HUDEP-2 (cell line): ENCODE measurements around the gene NPS.

Experiments used
- DNase-seq, 76 experiments: peaks; one replicate each; lab custom pipeline; 2025; ENCODE audit not compliant: unreplicated experiment in 76 of 76; lab: John Stamatoyannopoulos, UW

The NPS gene

DNA sequence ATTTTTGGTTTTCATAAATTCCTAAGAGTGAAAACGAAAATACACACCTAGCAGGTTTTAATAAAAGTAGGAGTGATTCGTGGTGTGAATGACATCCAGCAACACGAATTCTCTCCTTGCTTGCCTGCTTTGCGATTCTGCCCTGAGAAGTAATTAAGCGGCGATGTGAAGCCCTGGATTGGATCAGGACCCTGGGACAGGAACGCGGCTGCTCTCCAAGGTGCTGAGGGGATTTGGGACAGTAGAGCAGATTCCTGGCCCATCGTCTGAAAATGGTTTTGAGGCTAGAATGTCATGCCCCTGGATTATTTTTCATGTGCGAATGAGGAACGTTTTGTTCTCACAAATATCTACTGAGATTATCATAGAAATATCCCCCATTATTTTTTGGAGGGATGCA is 7.8 kb downstream of the NPS start:
- DNase-seq: peak in 3 of 76 experiments; percentile 0 to 3 (median 1)

DNA sequence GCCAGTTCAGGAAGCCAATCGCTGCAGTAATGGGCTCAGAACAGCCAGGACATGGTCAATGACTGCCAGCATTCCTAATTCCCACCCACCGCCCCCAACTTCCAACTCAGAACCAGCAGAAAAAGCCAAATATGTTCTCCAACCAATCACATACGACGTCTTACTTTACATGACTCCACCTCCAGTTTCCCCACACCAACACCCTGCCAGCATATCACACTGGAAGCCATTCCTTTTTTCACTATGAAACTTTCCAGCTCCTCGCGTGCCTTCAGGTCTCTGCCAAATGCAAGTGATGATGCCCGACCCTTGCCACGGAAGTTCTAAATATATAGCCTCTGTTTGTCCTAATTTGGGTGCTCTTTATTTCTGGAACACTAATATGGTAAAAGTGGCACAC is 12.5 kb downstream of the NPS start:
- DNase-seq: no peak

DNA sequence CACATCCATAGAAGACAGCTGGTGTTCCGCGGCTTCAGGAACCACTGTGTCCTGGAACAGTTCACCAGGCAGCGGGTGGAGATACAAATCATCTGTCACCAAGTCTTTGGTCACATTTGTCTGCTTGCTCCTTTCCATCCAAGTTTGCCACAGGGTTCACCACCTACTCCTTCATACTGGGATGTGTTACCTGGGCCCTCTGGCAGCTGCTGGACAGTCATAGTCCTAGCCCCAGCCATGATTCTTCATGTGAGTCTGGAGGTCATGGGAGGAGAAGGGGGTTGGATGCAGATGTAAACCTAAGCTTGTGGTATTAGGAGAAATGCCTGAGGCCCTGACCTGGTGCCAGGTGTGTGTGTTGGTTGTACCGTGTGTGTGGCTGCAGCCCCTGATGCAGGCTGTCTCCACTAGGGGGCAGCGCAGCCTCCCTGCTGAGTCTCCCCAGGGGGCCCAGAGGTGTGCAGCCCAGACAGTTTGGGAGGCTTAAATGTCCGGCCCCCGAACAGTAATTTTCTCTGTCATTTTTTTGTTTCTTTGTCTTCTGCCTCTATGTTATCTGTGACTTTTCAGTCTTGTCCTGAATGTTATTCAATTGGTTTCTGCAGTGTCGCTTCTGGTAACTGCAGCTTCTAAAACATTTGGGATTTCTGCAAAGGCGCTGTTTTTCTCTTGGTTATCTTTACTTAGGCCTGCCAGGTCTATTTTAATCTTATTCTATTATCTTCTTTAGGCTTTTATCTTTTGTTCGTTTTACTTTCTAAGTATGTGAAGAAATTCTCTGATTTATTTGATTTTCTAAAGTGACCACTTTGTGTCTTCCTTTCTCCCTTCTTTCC is 14.8 kb downstream of the NPS start:
- peak in 32 of 76 experiments; percentile 0 to 38 (median 8) for DNase-seq

DNA sequence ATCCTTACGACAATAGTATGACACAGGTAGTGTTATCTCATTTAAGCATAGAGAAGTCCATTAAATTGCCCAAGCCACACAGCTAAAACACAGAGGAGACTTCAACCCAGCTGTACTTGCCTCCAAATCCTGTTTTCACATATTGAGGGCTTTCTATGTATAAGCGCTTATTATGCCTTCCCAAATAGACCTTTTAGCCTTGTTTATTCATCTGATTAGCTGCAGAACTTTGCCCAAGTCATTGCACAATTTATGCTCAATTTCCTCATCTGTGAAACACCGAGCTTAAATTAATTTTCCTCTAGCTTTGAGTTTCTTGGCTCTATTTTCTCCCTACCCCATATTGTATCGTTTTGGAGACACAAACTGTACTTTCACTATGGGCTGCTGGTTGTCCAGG is 15.5 kb downstream of the NPS start:
- no peak for DNase-seq

DNA sequence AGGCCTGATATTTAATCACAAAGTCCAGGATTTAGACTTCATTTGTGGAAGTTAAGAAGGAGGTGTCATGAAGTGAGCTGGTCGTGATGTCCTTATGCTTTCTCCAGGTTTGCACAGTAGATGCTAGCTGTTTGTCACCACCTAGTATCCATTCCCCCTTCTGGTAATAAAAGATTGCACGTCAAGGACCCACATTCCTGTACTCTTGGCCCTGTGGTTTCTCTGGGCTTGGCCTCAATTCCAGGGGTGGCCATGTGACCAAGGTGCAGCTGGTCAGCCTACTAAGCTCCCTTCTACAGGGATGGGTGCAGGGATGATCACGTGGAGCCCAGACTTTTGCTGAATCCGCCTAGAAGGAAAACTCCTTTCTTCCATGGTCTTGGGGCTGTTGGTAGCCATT is 16.5 kb downstream of the NPS start:
- no peak for DNase-seq

DNA sequence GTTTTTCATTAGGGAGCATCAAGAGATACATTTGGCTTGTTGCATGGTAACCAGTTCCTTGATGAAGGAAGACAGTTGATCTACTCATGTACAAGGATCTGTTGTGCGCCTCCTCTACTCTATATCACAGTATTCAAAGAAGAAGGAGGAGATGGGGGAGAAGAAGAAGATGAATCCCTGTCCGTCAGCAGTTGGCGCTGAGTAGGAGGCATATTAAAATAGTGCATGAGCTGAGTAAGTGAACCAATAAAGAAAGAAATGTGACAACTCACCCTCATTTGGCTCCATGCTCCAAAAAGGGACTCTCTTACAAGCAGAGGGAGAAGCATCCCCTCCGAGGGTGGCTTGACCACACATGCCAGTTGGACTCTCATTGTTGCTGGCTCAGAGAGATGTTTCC is 20.1 kb downstream of the NPS start:
- DNase-seq: no peak

DNA sequence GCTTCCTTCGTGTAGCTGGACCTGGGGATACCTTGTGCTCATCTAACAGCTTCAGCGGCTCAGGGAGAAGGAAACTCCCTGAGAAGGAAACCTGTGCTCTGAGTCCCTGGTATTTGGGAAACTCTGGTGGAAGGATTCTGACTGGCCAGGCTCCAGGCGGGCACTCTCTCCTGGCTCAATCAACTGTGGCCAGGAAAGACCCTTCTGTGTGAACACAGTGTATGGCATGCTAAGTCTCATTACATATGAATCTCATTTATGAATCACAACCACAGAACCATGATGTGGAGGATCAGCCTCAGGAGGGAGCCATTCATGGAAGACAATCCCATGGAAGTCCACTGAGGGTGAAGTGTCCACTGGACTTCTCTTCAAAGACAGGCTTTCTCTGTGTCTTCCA is 20.9 kb downstream of the NPS start:
- DNase-seq: no peak

DNA sequence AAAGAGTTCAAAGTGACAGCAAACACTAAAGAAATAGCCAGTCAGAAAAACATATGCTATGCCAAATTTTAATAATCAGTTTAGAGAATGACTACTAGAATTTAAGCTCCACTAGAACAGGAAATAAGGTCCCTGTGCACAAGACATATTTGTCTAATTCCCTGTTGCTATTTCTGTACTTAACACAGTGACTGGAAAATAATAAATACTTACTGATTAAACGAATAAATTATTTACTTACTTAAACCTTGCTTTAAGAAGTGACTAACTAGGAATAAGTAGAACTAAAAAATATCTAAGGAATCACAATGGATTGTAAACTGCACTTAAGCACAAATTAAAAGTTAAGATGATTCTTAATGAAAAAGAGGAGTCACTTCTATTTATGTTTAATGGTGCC is 22.3 kb downstream of the NPS start:
- DNase-seq: no peak

DNA sequence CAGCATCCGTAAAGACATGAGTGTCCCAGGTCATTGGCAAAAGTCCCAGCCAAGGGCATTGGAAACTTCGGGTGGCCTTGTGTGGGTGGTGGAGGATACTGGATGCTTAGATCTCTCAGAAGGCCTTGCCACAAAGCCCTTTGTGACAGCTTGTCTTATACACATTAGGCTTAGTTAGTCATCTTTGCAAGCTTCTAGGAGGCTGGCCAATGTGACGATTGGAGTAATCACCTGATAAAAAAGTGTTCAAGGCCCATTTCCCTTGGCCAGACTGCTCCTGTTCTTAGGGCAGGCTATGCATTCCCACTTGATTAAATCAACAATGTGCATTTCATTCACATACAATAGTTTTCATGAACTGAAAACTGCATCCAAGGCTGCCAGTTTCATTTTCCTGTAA is 26.9 kb downstream of the NPS start:
- DNase-seq: no peak

DNA sequence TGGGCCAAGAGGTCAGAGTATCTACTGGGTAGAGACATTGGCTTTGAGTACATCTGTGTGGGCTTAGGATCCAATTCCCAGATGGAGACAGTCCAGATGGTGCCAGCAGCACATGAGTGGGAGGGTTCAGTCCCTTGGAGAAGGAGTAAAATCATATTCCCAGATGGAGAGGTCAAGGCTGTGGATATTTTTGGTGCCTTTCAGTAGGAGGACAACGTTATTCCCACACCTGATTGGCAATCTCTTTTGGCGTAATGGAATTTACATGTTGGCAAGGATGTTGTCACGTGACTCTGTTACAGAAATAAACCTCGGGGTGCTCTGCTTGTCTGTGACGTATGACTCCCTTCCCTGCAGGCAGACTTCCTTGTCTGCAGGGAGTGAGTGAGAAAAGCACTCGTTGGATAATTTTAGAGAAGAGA is 27.6 kb downstream of the NPS start:
- no peak for DNase-seq

DNA sequence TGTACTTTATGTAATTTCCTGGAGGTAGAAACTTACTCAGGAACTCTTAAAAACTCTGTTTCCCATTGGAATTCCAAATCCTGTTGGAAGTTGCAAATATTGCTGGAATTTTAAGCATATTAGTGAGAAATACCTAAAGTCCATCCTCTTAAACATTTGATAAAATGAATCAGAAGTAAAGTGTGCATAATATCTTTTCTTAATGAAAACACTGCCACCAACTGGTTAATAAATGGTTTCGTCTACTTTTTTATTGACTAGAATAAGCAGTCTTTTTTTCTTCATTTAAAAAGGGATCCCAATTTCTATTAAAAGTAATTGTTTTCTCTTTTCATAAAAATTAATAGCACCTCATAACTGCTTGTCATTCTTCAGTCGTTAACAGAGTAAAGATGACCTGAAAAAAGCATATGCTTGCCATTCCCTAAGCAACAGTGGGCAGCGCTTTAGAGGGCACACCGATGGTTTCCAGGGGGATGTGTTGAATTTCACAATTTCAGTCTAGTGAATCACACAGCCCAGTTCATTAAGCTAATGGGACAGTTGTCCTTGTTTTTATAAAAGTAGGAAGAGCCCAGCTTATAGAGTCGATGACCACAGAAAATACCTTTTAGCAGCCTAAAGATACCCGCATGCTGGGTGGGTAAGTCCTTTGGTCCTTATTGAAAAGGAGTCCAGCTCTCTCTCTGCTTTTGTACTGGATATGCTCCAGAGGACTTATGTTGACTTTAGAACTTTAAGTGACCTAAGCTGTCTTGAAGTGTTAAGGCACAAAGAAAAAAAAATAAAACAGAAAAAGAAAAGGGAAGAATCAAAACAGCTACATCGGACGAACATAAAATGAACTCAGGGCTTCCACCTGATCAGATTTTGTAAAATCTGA is 28.5 kb downstream of the NPS start:
- no peak for DNase-seq

DNA sequence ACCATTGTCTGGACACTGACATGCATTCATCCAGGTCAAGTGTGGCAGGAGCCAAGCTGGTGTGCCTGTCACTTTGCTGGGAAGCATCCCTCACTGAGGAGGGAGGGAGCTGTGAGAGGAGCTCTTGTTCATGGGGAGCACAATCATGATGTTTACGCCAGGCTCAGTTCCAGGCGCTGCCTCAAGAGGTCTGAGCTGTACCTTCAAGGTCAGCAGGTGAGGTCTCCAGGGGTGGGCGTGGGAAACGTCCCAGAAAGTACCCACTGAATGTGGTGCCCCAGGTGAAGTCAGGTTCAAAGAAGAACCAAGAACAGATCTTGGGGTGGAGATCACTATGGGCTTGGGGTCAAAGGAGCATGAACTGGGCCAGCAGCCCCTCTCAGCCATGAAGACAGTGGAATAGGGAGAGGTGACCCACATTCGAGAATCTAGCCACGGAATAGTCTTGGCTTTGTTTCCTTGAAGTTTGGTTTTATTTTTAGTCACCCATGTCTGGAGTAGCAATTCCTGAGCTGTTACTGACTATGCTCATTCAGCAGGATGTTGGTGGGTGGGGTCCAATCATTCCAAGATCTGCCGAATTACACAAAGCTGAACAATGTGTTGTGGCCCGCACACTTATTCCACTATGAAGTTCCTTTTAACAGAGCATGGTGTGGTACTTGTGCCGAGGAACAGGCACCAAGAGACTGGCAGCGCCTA is 29.3 kb downstream of the NPS start:
- DNase-seq: no peak

DNA sequence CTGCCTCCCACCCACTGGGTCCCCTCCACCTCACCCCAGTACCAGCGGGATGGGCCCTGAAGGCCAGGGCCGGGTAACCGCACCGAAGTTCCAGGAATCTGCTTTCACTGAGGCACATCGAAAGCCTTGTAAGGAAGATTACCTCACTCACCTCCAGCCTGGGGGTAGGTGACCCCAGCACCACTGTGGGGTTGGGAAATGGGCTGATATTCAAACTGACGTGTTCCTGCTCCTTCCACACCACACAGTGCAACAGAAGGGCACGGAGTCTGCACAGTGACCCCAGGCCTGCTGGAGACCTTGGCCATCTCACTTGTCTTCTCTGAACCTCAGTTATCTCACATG is 29.8 kb downstream of the NPS start:
- no peak for DNase-seq

DNA sequence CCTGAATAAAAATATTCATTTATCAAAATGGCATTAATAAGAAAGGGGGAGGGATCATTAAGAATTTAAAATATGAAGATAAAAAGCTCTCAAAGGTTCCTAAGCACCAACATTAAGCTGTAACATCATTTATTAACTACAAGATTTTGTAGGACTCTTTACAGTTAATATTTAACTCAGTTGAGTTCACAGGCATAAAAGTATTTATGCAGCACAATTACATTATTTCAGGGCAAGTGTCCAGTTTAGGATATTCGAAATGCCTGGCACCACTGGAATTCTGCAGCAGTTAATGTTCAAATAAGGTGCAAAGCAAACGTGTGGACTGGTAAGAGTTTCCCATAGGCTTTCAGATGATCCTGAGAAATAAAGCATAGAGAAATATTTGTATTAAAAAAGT is 30.5 kb downstream of the NPS start:
- no peak for DNase-seq

DNA sequence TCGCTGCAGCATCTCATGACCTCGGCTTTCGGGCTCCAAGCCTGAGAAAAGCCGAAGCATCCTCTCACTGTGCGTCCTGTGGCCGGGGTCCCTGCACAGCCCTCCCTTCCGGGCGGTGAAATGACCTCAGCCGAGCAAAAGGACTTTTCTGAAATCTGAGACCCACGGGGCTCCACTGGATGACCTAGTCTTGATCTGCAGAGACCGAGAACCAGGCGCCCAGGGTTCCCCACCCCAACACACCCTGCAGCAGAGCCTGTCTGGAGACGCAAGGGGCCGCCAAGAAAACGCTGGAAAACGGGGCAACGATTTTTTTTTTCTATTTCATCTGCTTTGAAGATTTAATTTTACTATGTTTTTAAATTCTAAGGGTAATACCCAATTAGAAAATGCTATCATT is 31.7 kb downstream of the NPS start:
- DNase-seq: no peak

DNA sequence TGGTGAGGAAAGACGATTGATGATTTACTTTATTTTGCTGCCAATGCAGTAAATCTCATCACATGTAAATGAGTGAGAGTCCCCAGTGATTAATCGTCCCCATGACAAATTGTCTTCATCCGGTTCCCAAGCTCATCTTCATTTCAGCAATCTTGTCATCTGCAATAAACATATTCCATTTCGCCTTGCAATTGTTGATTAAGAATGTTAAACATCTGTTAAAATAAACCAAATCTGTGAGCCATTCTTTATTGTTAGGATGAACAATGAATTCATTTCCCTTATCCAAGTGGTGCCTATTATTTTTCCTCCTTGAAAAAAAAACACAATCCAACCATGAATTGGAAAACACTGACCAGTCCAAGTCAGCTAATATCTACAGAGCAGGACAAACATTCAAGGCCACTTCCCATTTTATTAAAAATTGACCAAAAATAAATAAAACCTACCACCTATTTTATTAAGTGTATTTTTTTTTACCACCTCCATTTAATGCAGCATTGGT is 36.5 kb downstream of the NPS start:
- DNase-seq: no peak

DNA sequence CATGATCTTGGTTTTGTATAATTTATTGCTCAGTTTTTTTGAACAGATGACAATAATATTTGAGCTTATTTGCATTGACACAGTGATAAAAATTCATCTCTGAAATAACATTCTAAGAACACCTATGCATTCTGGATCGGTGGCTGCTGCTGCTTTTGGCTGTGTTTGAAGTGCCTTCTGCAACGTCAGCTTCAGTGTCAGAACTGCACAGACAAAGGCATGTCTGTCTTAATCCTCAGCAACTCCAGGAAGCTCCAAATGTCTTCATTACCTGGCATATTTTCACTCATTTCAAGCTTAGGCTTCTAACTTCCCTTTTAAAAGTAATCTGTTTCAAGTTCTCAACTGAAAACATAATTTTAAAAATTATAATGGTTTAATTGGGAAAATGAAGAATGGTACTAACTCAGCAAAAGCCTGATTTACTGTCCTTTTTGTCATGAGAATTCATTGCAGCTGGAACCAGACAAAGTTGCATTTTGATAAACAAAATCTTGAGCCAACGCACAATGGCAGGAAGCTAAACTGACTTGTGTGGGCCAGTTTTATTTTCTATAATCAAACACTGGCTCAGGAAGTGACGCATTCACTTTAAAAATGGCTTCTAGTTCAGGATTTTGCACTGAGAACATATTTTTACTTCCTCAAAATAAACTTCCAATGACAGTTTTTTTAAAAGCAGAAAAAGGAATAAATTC is 38.7 kb downstream of the NPS start:
- no peak for DNase-seq

DNA sequence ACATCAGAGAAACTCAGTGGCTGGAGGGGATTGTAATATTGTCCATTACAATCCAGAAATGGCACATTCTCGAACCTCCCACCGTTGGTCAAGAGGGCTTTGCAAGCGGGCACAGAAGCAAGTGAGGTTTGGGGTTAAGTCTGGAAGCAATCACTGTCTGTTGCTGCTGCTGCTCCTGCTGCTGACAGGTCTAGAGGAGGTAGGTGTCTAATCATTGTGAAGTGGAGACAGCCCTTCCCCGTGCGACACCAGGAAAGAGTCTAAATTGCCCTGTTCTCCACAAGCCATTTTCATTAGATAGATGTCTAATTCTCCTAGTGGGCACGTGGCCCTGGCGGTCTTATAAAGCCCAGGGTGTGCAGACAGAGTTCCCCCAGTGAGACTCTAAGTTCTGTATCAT is 43.5 kb downstream of the NPS start:
- DNase-seq: no peak

DNA sequence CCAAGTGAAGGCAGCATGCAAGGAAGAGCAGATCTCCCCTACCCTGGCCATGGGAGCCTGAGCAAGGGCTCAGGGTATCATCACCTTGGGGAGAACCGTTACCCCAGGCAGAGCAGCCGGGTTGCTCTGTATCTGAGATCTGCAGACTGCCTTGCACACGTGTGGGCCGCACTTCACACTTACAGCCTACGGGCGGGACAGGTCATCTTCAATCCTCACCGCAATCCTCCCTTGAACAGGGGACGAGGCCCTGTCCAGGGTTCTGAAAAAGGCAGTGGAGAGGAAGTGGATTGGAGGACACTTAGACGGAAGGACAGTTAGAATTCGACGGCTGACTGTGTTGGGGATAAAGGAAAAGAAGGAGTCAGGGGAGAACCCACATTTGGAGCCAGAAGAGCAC is 51.4 kb downstream of the NPS start:
- DNase-seq: peak in 2 of 76 experiments; percentile 0 to 1
